ENCODE results near the gene NPLOC4. TPM values are rescaled to one million over a fixed set of nuclear protein-coding genes. Genes with fewer than 3 reads are reported as not detected.

Gene NPLOC4
- total RNA-seq, 4 donors from 2014 or later, result 58.9 to 87.7 (median 70.8) TPM

- ATAC-seq (ENCODE audit: low FRiP score), result no peak
- TF ChIP-seq CTCF (IDR thresholded peaks at IDR 0.05), result no peak
- DNase-seq (ENCODE audit: low spot score), result no peak
These were observed 86.6 kb downstream of the NPLOC4 start for GRCh38 chr17:81550285-81550684.

- TF ChIP-seq CTCF (IDR thresholded peaks at IDR 0.05), result no peak
- ATAC-seq (ENCODE audit: low FRiP score) (no peak), DNase-seq (ENCODE audit: low spot score) (no peak)
These were observed 87.1 kb downstream of the NPLOC4 start for GRCh38 chr17:81549826-81550225.

- ATAC-seq (ENCODE audit: low FRiP score), result no peak
- DNase-seq (ENCODE audit: low spot score), result no peak
- TF ChIP-seq CTCF (IDR thresholded peaks at IDR 0.05), result no peak
These were observed 87.8 kb downstream of the NPLOC4 start for GRCh38 chr17:81549031-81549557.

GRCh38 chr17:81547614-81547982 is 89.3 kb downstream of the NPLOC4 start:
- DNase-seq (ENCODE audit: low spot score) (no peak), ATAC-seq (ENCODE audit: low FRiP score) (no peak)
- TF ChIP-seq CTCF (IDR thresholded peaks at IDR 0.05), result no peak

GRCh38 chr17:81546906-81547613 is 89.9 kb downstream of the NPLOC4 start:
- ATAC-seq (ENCODE audit: low FRiP score), result no peak
- no peak for TF ChIP-seq CTCF (IDR thresholded peaks at IDR 0.05)
- no peak for DNase-seq (ENCODE audit: low spot score)

GRCh38 chr17:81545160-81545949 is 91.6 kb downstream of the NPLOC4 start:
- no peak for ATAC-seq (ENCODE audit: low FRiP score)
- TF ChIP-seq CTCF (IDR thresholded peaks at IDR 0.05), result no peak
- DNase-seq (ENCODE audit: low spot score), result no peak

All from omental fat pad (tissue), 4 donors.